LNCAP (cell line): Measurements from ENCODE around the gene SMC4.

Source experiments
- CTCF ChIP-seq: fragments of 450-650 bp; IDR thresholded peaks from 2 replicates; pipeline ENCODE4 v1.5.1; 2017; ENCODE audit warnings: mild to moderate bottlenecking

SMC4 gene

DNA sequence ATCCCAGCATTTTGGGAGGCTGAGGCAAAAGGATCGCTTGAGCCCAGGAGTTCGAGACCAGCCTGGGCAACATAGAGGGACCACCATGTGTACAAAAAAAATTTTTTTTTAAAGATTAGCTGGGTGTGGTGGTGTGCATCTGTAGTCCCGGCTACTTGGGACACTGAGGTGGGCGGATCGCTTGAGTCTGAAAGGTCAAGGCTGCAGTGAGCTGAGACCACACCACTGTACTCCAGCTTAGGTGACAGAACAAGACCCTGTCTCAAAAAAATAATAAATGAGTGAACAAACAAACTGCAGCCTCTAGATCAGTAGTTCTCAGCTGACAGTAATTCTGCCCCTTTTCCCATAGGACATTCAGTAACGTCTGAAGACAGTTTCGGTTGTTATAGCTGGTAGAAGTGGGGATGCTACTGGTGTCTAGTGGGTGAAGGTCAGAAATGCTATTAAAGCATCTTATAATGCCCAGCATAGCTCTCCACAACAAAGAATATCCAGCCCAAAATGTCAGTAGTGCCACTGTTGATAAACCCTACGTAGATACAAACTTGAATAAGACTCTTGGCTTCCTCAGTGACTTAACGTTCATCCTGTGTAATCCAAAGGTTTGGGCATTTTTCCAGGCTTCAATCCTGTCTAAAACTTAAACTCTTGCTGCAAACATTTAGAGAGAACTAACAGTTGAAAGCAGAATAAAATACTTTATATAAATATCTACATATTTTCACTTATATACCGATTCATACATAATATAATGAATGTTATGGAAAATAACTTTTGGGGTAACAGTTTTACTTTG is 10.6 kb downstream of the SMC4 start:
- TF ChIP-seq CTCF: no peak

DNA sequence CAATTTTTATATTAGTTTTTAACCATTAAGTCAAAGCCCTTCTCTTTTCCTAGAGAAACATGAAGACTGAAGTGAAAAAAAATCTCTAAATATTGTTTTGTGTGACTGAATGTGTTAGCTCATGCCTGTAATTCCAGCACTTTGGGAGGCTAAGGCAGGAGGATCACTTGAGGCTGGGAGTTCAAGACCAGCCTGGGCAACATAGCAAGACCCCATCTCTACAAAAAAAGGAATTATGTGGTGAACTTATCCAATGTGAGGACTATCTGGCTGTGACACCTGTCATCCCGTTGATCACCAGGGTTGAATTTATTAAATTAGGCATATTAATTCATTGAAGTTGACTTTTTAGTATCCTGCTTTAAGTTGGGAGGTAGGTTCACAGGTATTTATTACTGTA is 13.0 kb downstream of the SMC4 start:
- no peak for TF ChIP-seq CTCF

GRCh38 chr3:160413613-160414248 is 14.3 kb downstream of the SMC4 start:
- peak; percentile 83 for TF ChIP-seq CTCF

GRCh38 chr3:160417311-160417710 is 17.9 kb downstream of the SMC4 start:
- TF ChIP-seq CTCF: no peak

- no peak for TF ChIP-seq CTCF
These were observed 28.5 kb downstream of the SMC4 start for GRCh38 chr3:160427832-160428424.

GRCh38 chr3:160434071-160434470 is 34.6 kb downstream of the SMC4 start:
- no peak for TF ChIP-seq CTCF

DNA sequence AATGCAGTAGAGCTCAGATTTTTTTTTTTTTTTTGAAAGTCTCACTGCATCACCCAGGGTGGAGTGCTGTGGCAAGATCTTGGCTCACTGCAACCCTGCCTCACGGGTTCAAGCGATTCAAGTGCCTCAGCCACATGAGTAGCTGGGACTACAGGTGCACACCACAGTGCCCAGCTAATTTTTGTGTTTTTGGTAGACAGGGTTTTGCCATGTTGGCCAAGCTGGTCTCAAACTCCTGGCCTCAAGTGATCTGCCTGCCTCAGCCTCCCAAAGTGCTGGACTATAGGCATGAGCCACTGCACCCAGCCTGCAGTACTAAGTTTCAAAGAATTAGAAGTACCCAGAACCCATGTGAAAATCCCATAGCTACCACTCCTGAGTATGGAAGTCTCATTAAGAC is 35.6 kb downstream of the SMC4 start:
- no peak for TF ChIP-seq CTCF
